SK-N-SH (cell line): ENCODE data around the gene ZNF407.

Experiments used
- CHD2 ChIP-seq: fragments of 150-350 bp; IDR thresholded peaks from 2 replicates; pipeline ENCODE4 v1.6.1; 2018; ENCODE audit warnings: low read length; ENCODE audit not compliant: partially characterized antibody
- CTCF ChIP-seq: fragments of 200-600 bp; sonication (generic); IDR thresholded peaks from 2 replicates; pipeline ENCODE4 v1.6.1; 2017; ENCODE audit warnings: antibody characterized with exemption, mild to moderate bottlenecking, moderate library complexity
- ELF1 ChIP-seq: IDR thresholded peaks from 2 replicates; pipeline ENCODE4 v1.4.0; 2012
- EP300 ChIP-seq, 2 experiments: IDR thresholded peaks; 2 replicates each; pipeline versions ENCODE4 v1.4.0 to v1.6.1; 2012; ENCODE audit warnings: borderline replicate concordance in 1 of 2, low read depth in 1 of 2, low read length in 1 of 2
- FOXM1 ChIP-seq: IDR thresholded peaks from 2 replicates; pipeline ENCODE4 v1.4.0; 2012; ENCODE audit warnings: low read depth, mild to moderate bottlenecking
- GATA2 ChIP-seq: sonication (generic); formaldehyde crosslinking; IDR thresholded peaks from 2 replicates; pipeline ENCODE4 v1.5.0; 2020; ENCODE audit warnings: mild to moderate bottlenecking, missing genetic modification reagents
- JUND ChIP-seq: IDR thresholded peaks from 2 replicates; pipeline ENCODE4 v1.4.0; 2012
- MAX ChIP-seq: IDR thresholded peaks from 2 replicates; pipeline ENCODE4 v1.4.0; 2012; ENCODE audit warnings: low read depth
- MXI1 ChIP-seq: IDR thresholded peaks from 2 replicates; pipeline ENCODE4 v1.6.1; 2012; ENCODE audit warnings: mild to moderate bottlenecking, low read depth, low read length, improper control_type of control experiment
- NFIC ChIP-seq: IDR thresholded peaks from 2 replicates; pipeline ENCODE4 v1.4.0; 2012; ENCODE audit warnings: borderline replicate concordance
- POLR2AphosphoS5 ChIP-seq: IDR thresholded peaks from 2 replicates; pipeline ENCODE4 v1.6.1; 2012; ENCODE audit warnings: low read depth, low read length
- RAD21 ChIP-seq: IDR thresholded peaks from 2 replicates; pipeline ENCODE4 v1.6.1; 2012; ENCODE audit warnings: mild to moderate bottlenecking, low read length
- USF2 ChIP-seq: fragments of 150-350 bp; IDR thresholded peaks from 2 replicates; pipeline ENCODE4 v1.6.1; 2017; ENCODE audit warnings: antibody characterized with exemption, low read length, low read depth, borderline replicate concordance
- YY1 ChIP-seq: IDR thresholded peaks from 2 replicates; pipeline ENCODE4 v1.4.0; 2012; ENCODE audit warnings: low read depth, mild to moderate bottlenecking

GRCh38 chr18:74942319-74942910 lies 344.7 kb downstream of the ZNF407 start:
- TF ChIP-seq POLR2AphosphoS5 (no peak), CTCF (no peak), ELF1 (no peak), NFIC (no peak), EP300 (IDR thresholded peaks at IDR 0.05; ENCODE audit: borderline replicate concordance in 1 of 2, low read depth in 1 of 2, low read length in 1 of 2) (no peak), YY1 (no peak), CHD2 (no peak), GATA2 (no peak), FOXM1 (no peak), RAD21 (no peak), MXI1 (no peak), MAX (no peak), USF2 (no peak), JUND (no peak)
